Kidney epithelial cell (primary cell): ENCODE results near the gene PITX3. TPM values are rescaled to one million over a fixed set of nuclear protein-coding genes. Genes with fewer than 3 reads are reported as not detected.

Experiments used
- DNase-seq: peaks from one replicate; pipeline ENCODE4 v3.0.0-alpha.2; 2010; ENCODE audit warnings: low read depth
- H3K27me3 ChIP-seq: 2 replicates; pipeline ENCODE4 v1.6.0; 2011; ENCODE audit warnings: low read length; ENCODE audit not compliant: control insufficient read depth, insufficient read depth
- H3K36me3 ChIP-seq: 2 replicates; pipeline ENCODE4 v1.5.1; 2011; ENCODE audit warnings: low read length; ENCODE audit not compliant: control insufficient read depth, insufficient read depth
- H3K4me3 ChIP-seq: 2 replicates; pipeline ENCODE4 v1.5.1; 2011; ENCODE audit warnings: low read depth, mild to moderate bottlenecking, control low read depth, low read length
- total RNA-seq: library from RNA; depleted of rRNA; stranded (reverse); fragments of >200 nt; gene quantifications from 2 replicates; pipeline ENCODE4 v1.2.3, GENCODE V29; 2015
- TF ChIP-seq, protein P1 (sequence below): IDR thresholded peaks from 2 replicates; pipeline ENCODE4 v1.5.1; 2011; ENCODE audit warnings: mild to moderate bottlenecking, moderate library complexity, low read length, control low read depth, inconsistent platforms; ENCODE audit not compliant: insufficient read depth, poor library complexity, severe bottlenecking

Gene PITX3
- total RNA-seq, 1 donor from 2014 or later: 0.21 TPM

GRCh38 chr10:102202386-102202785, 38.9 kb downstream of the PITX3 start:
- Histone ChIP-seq H3K36me3 (no peaks in the 10 kb centered on the region), H3K27me3 (no peaks in the 10 kb centered on the region), H3K4me3 (no peak overlapping the region)
- no peak for DNase-seq
- TF ChIP-seq, protein P1, sequence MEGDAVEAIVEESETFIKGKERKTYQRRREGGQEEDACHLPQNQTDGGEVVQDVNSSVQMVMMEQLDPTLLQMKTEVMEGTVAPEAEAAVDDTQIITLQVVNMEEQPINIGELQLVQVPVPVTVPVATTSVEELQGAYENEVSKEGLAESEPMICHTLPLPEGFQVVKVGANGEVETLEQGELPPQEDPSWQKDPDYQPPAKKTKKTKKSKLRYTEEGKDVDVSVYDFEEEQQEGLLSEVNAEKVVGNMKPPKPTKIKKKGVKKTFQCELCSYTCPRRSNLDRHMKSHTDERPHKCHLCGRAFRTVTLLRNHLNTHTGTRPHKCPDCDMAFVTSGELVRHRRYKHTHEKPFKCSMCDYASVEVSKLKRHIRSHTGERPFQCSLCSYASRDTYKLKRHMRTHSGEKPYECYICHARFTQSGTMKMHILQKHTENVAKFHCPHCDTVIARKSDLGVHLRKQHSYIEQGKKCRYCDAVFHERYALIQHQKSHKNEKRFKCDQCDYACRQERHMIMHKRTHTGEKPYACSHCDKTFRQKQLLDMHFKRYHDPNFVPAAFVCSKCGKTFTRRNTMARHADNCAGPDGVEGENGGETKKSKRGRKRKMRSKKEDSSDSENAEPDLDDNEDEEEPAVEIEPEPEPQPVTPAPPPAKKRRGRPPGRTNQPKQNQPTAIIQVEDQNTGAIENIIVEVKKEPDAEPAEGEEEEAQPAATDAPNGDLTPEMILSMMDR: no peak

- H3K27me3 ChIP-seq: no peaks in the 10 kb centered on the region
- DNase-seq: no peak
- H3K36me3 ChIP-seq: no peaks in the 10 kb centered on the region
- no peak overlapping the region for H3K4me3 ChIP-seq
- TF ChIP-seq, protein P1: no peak
These were observed 40.3 kb downstream of the PITX3 start for GRCh38 chr10:102200751-102201640.

DNA sequence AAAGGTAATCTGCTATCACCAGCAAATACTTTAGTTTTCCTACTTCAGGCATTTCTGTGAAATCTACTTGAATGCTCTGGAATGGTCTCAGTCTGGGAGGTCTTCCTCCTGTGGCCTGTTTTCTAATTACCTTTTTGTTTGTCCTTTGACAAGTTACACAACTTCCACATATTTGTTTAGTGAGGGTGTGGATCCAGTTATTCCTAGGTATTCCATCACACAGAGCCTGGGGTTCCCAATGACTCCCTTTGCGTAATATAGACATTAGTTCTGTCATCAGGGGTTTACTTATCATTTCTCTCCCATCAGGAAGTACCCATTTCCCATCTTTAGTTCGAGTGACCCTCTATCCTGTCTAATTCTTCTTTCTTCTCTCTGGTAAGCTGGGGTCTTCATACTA, 43.3 kb downstream of the PITX3 start:
- no peak overlapping the region for H3K4me3 ChIP-seq
- no peak for DNase-seq
- no peaks in the 10 kb centered on the region for H3K36me3 ChIP-seq
- no peaks in the 10 kb centered on the region for H3K27me3 ChIP-seq
- TF ChIP-seq, protein P1: no peak

DNA sequence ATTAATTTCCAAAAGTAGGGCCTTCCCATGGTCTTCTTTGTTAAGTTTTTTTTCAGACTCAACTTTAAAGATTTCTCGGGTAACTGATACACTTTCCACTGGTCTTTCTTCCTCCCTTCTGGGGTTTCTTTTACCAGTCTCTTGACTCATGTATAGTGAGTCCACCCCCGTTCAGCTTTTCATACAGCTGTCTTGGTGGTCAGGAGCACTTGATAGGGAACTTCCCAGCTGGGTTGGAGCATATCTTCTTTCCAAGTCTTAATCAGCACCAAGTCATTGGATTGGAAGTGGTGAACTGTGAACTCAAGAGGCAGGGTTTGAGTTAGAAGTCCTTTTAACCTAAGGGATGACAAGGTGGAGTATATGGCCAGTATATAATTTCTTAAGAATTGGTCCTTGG, 44.4 kb downstream of the PITX3 start:
- Histone ChIP-seq H3K4me3 (no peak overlapping the region), H3K27me3 (no peaks in the 10 kb centered on the region), H3K36me3 (no peaks in the 10 kb centered on the region)
- TF ChIP-seq, protein P1: no peak
- no peak for DNase-seq

DNA sequence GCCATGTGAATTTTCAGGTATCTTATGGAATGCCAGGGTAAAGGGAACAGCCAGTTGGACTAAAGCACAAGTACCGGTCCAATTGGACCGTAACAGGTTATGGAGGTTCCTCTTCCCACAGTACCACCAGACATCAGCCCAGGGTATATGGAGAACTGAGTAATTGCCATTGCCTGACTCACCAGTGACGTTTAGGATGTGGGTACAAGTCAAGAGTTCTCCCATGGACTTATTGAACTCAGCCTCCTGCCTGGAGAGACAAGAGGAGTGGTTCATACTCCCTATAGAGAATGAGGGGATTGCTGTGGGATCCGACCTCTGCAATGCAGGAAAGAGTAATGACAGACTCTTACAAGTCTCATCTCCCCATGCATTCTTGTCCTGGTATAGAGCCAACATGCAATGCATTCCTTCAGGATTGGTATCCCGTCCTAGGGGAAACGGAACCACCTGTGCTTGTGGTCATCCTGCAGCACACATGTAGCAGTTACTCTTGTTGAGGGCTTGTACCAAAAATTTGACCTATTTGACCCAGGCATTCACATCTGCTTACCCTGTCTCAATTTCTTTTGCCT, 45.9 kb downstream of the PITX3 start:
- TF ChIP-seq, protein P1: no peak
- H3K36me3 ChIP-seq: no peaks in the 10 kb centered on the region
- no peaks in the 10 kb centered on the region for H3K27me3 ChIP-seq
- DNase-seq: no peak
- no peak overlapping the region for H3K4me3 ChIP-seq
